Measurements from ENCODE around the gene ZNF674. TPM values are rescaled to one million over a fixed set of nuclear protein-coding genes. Genes with fewer than 3 reads are reported as not detected.
"Not testable (repeated sequence)": the region's sequence is repeated elsewhere in the genome, so short reads cannot be mapped to it uniquely, and the experiment has no call there.

Gene ZNF674
- total and polyA plus RNA-seq, 10 donors = 0.77 to 10.7 (median 5.8) TPM

GRCh38 chrX:46485897-46486296 is 59.3 kb downstream of the ZNF674 start:
- no peaks in the 10 kb centered on the region for H3K4me1 ChIP-seq
- H3K27ac ChIP-seq = no peak overlapping the region
- intact Hi-C loops (cut with DNase I; ENCODE audit: low total_unique reads) = no loop called here
- H3K27me3 ChIP-seq (replicated peaks in 1 of 7) = no peaks in the 10 kb centered on the region
- no peak for DNase-seq
- H3K4me3 ChIP-seq = no peak overlapping the region
- 70 to 94% (median 79%) methylated on average over 8 of the region's 8 CpGs; no CpG with 5 or more reads in 1 of the 5 donors for WGBS, 5 donors
- peaks cover 0 to 29% (median 0%) of the 10 kb centered on the region in 6 donors for H3K36me3 ChIP-seq
- peaks cover 5 to 51% (median 13%) of the 10 kb centered on the region in 8 donors for H3K9me3 ChIP-seq
- TF ChIP-seq CTCF (IDR thresholded peaks at IDR 0.05 in 8 of 11, conservative IDR thresholded peaks at IDR 0.05 in 3 of 11) (no peak), POLR2AphosphoS5 (IDR thresholded peaks at IDR 0.05) (no peak), POLR2A (IDR thresholded peaks at IDR 0.05) (no peak)

- H3K27me3 ChIP-seq (replicated peaks in 1 of 7); intact Hi-C loops (cut with DNase I; ENCODE audit: low total_unique reads); H3K27ac ChIP-seq; H3K4me1 ChIP-seq; DNase-seq; H3K4me3 ChIP-seq: not testable (repeated sequence)
- Histone ChIP-seq H3K36me3 (peaks cover 0 to 12% (median 0%) of the 10 kb centered on the region in 6 donors), H3K9me3 (peaks cover 5 to 57% (median 14%) of the 10 kb centered on the region in 8 donors)
- 79 to 98% (median 95%) methylated on average over 2 of the region's 2 CpGs for WGBS, 5 donors
These were observed 66.6 kb downstream of the ZNF674 start for GRCh38 chrX:46478634-46479033.

GRCh38 chrX:46477435-46477834 is 67.8 kb downstream of the ZNF674 start:
- Histone ChIP-seq H3K27ac (no peak overlapping the region), H3K9me3 (peaks cover 5 to 50% (median 14%) of the 10 kb centered on the region in 8 donors), H3K4me3 (no peak overlapping the region), H3K27me3 (replicated peaks in 1 of 7) (no peaks in the 10 kb centered on the region), H3K36me3 (peaks cover 0 to 23% (median 2%) of the 10 kb centered on the region in 6 donors), H3K4me1 (no peaks in the 10 kb centered on the region)
- intact Hi-C loops (cut with DNase I; ENCODE audit: low total_unique reads) = no loop called here
- no peak for DNase-seq
- TF ChIP-seq POLR2A (IDR thresholded peaks at IDR 0.05) = no peak
- TF ChIP-seq CTCF (IDR thresholded peaks at IDR 0.05 in 8 of 11, conservative IDR thresholded peaks at IDR 0.05 in 3 of 11) = no peak
- no peak for TF ChIP-seq POLR2AphosphoS5 (IDR thresholded peaks at IDR 0.05)
- WGBS, 5 donors = 26 to 58% (median 32%) methylated on average over 2 of the region's 2 CpGs

- H3K36me3 ChIP-seq = peaks cover 0 to 79% (median 18%) of the 10 kb centered on the region in 6 donors
- WGBS, 5 donors = 71 to 100% (median 97%) methylated on average over 1 of the region's 1 CpG
- TF ChIP-seq CTCF (IDR thresholded peaks at IDR 0.05 in 8 of 11, conservative IDR thresholded peaks at IDR 0.05 in 3 of 11) (no peak), POLR2AphosphoS5 (IDR thresholded peaks at IDR 0.05) (no peak), POLR2A (IDR thresholded peaks at IDR 0.05) (no peak)
- no peak overlapping the region for H3K27ac ChIP-seq
- no peak overlapping the region for H3K4me3 ChIP-seq
- H3K9me3 ChIP-seq = no peaks in the 10 kb centered on the region
- H3K4me1 ChIP-seq = peaks cover 0 to 15% (median 4%) of the 10 kb centered on the region in 6 donors
- DNase-seq = no peak
- H3K27me3 ChIP-seq (replicated peaks in 1 of 7) = no peaks in the 10 kb centered on the region
- intact Hi-C loops (cut with DNase I; ENCODE audit: low total_unique reads) = no loop called here
These were observed 80.0 kb downstream of the ZNF674 start for GRCh38 chrX:46465203-46465602.

GRCh38 chrX:46463682-46464081 is 81.5 kb downstream of the ZNF674 start:
- H3K4me1 ChIP-seq = peaks cover 0 to 15% (median 4%) of the 10 kb centered on the region in 6 donors
- H3K9me3 ChIP-seq = no peaks in the 10 kb centered on the region
- H3K27me3 ChIP-seq (replicated peaks in 1 of 7) = no peaks in the 10 kb centered on the region
- no peak overlapping the region for H3K27ac ChIP-seq
- DNase-seq = no peak
- peaks cover 0 to 64% (median 13%) of the 10 kb centered on the region in 6 donors for H3K36me3 ChIP-seq
- whole genome bisulfite sequencing, 5 donors = 52 to 78% (median 55%) methylated on average over 3 of the region's 3 CpGs
- H3K4me3 ChIP-seq = no peak overlapping the region
- TF ChIP-seq CTCF (IDR thresholded peaks at IDR 0.05 in 8 of 11, conservative IDR thresholded peaks at IDR 0.05 in 3 of 11) (no peak), POLR2AphosphoS5 (IDR thresholded peaks at IDR 0.05) (no peak), POLR2A (IDR thresholded peaks at IDR 0.05) (no peak)
- intact Hi-C loops (cut with DNase I; ENCODE audit: low total_unique reads) = no loop called here

Data from spleen (tissue), 11 donors.